SH-SY5Y (cell line): ENCODE data around the gene TXNDC9.
"Not testable (repeated sequence)": the region's sequence is repeated elsewhere in the genome, so short reads cannot be mapped to it uniquely, and the experiment has no call there.

Source experiments
- GATA2 ChIP-seq: IDR thresholded peaks from 2 replicates; pipeline ENCODE4 v1.6.1; 2011; ENCODE audit warnings: mild to moderate bottlenecking, low read depth, low read length
- GATA3 ChIP-seq: IDR thresholded peaks from 2 replicates; pipeline ENCODE4 v1.6.1; 2011; ENCODE audit warnings: low read depth, mild to moderate bottlenecking, low read length, moderate library complexity

The TXNDC9 gene

DNA sequence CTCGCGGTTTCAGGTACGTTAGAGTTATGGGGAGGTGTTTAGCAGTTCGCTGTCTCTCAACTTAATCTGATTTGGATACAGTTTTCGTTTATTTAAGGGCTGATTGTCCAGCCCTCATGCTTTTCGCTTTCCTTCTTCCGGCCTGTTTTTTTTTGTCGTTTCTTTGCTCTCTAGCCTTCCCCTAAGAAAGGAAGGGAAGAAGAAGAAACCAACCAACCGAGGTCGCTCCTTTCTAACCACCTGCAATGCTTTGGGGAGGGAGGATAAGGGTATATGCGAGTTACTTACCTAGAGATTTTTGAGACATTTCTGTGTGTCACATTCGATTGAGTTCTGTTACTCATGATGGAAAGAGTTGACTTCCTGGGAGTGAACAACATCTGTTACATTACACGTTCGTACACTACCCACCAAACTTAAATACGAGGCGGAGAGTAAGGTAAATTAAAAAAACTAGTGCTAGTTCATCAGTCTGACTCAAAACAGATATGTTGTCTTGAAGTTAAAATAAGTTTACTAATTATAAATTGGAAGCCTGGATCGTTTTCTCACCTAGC is 2.0 kb upstream of the TXNDC9 start:
- TF ChIP-seq GATA3 (no peak), GATA2 (no peak)

GRCh38 chr2:99337113-99338028 is 1.2 kb upstream of the TXNDC9 start, which contains the start of gene EIF5B:
EIF5B (plus strand) TSS chr2:99337389; CDS start chr2:99337555, 166 bp downstream.
- TF ChIP-seq GATA3, result no peak
- no peak for TF ChIP-seq GATA2

- TF ChIP-seq GATA3 (no peak), GATA2 (no peak)
Measured at GRCh38 chr2:99336804-99337112, 625 bp upstream of the TXNDC9 start.

DNA sequence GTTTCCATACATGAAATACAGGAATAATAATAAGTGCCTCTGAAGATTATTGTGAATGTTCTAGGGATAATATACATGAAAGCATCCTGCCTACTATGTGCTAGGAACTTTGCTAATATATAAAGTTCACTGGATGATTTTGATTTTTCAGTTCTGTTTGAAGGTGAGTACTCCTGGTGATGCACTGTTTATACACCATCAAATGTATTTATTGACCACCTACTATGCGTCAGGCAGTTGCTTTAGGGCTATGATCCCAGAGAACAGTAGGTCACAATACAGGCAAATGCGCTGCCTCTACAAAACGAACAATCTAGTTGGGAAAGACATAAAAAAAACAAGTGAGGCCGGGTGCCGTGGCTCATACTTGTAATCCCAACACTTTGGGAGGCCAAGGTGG is 10.7 kb downstream of the TXNDC9 start:
- TF ChIP-seq GATA2 (no peak), GATA3 (no peak)

- no peak for TF ChIP-seq GATA3
- TF ChIP-seq GATA2, result no peak
Measured at GRCh38 chr2:99317161-99317872, 18.8 kb downstream of the TXNDC9 start.

DNA sequence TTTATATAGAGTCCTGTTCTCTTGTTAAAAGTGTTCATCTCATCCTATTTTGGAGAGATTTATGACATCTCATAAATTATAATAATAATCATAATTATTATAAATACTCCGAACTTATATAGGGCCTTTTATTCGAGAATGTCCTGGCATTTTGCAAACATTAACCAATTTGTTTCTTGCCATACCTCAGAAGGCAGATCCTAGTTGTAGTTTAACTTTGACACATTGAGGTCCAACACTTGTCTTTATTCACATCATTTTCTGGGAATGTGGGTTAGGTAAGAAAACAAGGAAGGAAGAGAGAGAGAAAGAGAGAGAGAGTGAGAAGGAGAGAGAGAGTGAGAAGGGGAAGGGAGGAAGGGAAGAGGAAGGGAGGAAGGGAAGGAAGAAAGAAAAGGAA is 35.0 kb downstream of the TXNDC9 start, which contains the start of gene LYG1:
LYG1 (minus strand) TSS at position 101 of the 400 bp plus-strand sequence. CDS start 5,527 bp downstream, outside the sequence.
- TF ChIP-seq GATA3, GATA2: not testable (repeated sequence)

- TF ChIP-seq GATA2 (no peak), GATA3 (no peak)
Measured at GRCh38 chr2:99299580-99299979, 36.6 kb downstream of the TXNDC9 start.

GRCh38 chr2:99297994-99298393 is 38.1 kb downstream of the TXNDC9 start:
- TF ChIP-seq GATA2, result no peak
- no peak for TF ChIP-seq GATA3

DNA sequence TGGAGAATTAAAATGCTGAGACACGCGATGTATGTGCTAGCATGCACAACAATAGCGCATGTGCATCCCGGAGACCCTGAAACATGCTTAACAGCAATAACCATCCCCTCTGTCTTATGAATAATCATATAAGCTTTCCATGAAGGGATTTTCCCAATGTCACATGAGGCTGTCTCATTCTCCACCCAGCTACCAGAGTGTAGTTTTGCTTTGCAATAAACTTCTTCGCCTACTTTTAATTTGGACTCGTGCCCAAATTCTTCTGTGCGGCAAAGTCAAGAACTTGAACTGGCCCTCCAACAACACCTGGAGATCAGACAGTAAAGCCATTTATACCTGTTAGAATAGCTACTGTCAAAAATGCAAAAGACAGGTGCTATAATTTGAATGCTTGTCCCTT is 50.6 kb downstream of the TXNDC9 start:
- TF ChIP-seq GATA2 (no peak), GATA3 (no peak)

DNA sequence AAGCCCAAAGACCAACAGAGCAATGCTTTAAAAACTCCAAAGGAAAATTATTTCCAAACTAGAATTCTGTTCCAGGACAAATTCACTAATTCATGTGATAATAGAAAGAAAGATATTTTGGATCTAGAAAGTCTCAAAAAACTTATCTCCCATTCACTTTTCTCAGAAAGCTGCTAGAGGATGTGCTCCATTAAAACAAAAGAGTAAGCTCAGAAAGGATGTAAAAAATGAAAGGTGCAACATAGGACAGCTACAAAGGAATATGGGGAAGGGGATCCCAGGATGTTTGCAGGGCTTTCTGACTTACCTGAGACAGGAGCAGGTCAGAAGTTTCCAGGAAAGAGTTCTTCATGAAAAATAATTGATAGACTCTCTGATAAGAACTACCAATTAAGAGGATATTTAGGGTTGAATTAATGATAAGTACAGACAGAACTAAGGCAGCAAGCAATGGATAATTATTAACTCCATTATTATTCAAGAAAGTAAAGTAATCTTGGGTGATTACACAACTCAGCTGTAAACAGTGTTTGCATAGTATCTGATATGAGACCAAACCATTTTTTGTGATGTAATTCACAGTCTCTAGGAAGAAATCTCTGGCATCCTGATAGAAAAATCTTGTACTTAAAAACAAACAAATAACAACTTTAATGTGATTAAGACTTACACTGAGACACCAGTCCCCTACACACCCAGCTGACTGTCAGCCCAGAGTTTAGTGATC is 56.0 kb downstream of the TXNDC9 start:
- TF ChIP-seq GATA3 (no peak), GATA2 (no peak)

DNA sequence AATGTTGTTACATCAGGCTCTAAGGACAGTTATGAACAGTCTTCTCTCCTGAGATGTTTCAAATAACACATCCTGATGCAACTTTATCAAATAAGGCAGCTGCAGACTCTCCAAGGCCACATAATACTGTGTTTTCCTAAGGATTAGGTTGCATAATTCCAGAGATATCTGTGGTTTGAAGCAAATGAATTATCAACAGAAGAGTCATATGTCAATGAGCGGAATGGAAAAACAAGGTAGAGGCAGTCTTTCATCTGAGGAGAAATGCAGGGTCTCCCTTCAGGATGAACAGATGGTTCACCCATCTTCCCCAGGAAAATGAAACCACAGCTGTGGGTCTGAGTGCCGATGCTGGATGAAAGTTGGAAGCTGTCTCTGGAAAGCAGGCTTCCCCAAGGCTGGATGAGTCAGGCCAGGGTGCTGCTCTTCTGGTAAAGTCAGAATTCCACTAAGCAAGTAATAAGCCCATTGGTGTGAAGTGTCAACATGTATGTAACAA is 57.3 kb downstream of the TXNDC9 start:
- TF ChIP-seq GATA3 (no peak), GATA2 (no peak)

- TF ChIP-seq GATA2 (no peak), GATA3 (no peak)
Measured at GRCh38 chr2:99275882-99276281, 60.3 kb downstream of the TXNDC9 start.
